Dedifferentiated amniotic fluid mesenchymal stem cell (primary cell): ENCODE results near the gene ABCA2.
A peak's percentile ranks its signal among the peaks of the same experiment; 100 is the strongest.

Source experiments
- DNase-seq: peaks from one replicate; pipeline ENCODE4 v3.0.0-alpha.2; 2016; ENCODE audit errors: extremely low spot score

The ABCA2 gene

GRCh38 chr9:137029058-137029936 lies 1.3 kb upstream of the ABCA2 start:
- DNase-seq, result peak; percentile 40

- DNase-seq, result peak; percentile 31
Measured at GRCh38 chr9:137028263-137029057, 423 bp upstream of the ABCA2 start.

DNA sequence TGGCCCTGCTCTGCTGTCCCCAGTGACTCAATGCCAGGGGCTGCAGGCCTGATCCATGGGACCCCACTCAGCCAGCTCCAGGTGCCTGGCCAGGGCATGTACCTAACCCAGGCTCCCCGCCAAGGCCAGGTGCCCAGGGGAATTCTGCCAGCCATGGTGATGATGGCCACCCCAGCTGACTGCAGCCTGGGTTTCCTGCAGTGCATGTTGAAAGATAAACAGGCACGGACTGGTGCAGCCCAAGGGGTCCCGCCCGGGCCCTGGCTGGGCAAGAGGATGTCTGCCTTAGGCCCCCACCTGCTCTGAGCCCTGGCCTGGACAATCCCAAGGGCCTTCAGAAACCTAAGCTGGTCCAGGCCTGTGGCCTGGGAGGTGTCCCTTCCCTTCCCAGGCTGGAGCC lies 1.2 kb downstream of the ABCA2 start:
- DNase-seq, result no peak

DNA sequence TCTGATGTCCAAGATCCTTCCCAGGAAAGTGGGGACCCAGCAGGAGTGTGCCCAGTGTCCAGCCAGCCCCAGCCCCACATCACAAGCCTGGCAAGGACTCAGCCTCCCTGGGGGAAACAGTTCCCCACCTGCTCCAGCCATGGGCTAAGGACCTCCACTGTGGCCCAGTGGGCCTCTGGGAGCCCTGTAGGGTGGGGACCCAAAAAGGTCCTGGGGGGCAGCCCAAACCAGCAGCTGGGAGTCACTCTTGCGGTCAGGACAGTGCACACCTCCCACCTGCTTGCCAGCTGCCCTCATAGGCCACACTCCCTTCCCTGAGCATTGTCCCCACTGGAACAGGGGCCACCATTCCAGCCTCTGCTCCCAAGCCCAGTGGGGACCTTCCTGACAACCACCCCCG lies 1.7 kb downstream of the ABCA2 start:
- DNase-seq, result no peak

- DNase-seq, result no peak
Measured at GRCh38 chr9:137025517-137025966, 2.5 kb downstream of the ABCA2 start.

DNA sequence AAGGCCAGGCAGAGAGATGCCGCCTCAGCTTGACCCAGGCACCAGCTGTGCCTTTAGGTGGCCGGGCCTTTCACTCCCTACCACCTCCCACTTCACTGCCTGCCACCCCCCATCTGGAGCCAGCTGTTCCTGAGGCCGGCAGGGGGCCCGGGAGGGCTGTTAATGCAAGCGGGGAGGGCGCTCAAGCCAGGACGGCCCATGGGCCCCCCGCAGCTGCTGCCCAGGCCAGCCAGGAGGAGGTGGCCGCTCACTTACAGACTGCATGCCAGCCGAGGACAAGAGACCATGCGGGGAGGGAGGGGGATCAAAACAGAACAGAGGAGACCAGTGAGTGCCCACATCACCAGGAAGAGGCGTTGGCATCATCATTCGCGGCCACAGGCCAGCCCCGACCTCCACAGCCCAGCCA lies 4.5 kb downstream of the ABCA2 start:
- no peak for DNase-seq

DNA sequence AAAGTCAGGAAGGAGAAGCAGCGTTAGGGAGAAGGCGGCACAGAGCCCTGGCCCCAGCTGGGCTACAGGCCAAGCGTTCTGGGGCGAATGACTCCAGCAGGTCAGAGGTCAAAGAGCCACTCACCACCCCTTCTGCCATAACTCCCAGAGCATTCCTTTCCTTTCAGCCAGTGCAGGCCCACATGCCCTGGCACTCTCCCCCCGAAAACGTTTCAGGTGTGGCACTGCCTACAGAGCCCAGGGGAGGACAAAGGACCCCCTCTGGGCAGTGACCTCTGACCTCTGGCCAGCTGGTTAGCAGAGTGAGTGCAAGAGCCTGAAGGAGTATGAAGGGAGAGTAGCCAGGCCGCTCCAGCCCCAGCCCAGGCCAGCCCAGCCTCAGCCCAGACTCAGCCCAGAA lies 4.9 kb downstream of the ABCA2 start:
- DNase-seq, result no peak

DNA sequence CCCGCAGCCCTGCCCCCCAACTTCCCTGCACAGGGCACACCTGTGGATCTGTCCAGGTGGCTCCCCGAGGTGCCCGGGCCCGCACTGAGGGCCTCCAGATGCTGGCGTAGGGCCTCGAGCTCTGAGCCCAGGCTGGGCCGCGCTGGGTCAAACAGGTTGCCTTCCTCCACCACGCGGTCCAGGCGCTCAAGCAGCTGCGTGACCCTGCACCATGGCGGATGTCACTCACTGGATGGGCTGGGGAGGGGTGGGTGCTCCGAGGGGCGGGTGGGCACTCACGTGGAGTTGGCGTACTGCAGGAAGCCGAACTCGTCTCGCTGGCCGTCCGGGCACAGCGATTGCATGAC lies 5.4 kb downstream of the ABCA2 start:
- no peak for DNase-seq

DNA sequence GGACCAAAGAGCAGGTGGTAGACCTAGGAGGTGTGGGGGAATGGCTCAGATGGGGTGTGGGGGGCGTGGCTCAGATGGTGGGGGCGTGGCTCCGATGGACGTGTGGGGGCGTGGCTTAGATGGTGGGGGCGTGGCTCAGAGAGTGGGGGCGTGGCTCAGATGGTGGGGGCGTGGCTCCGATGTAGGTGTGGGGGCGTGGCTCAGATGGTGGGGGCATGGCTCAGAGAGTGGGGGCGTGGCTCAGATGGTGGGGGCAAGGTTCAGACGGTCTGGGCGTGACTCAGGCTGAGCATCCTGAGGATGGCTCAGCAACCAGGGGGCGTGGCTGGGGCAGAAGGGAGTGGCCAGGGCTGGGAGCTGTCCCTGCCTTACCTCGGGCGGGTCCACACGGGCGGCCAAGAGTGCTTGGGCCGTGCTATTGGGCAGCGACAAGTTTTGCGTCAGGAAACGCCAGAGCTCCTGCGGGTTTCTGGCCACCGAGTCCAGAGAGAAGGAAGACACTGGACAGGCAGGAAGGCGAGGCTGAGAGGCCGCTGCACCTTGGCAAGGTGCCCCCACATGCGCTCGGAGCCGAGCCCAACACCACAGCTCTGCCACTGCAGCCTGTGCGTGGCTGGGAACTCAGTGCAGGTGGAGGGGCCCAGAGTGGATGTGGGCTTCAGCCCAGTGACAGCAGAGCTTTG lies 5.9 kb downstream of the ABCA2 start:
- DNase-seq, result no peak

GRCh38 chr9:137021568-137021978 lies 6.5 kb downstream of the ABCA2 start:
- DNase-seq, result no peak

DNA sequence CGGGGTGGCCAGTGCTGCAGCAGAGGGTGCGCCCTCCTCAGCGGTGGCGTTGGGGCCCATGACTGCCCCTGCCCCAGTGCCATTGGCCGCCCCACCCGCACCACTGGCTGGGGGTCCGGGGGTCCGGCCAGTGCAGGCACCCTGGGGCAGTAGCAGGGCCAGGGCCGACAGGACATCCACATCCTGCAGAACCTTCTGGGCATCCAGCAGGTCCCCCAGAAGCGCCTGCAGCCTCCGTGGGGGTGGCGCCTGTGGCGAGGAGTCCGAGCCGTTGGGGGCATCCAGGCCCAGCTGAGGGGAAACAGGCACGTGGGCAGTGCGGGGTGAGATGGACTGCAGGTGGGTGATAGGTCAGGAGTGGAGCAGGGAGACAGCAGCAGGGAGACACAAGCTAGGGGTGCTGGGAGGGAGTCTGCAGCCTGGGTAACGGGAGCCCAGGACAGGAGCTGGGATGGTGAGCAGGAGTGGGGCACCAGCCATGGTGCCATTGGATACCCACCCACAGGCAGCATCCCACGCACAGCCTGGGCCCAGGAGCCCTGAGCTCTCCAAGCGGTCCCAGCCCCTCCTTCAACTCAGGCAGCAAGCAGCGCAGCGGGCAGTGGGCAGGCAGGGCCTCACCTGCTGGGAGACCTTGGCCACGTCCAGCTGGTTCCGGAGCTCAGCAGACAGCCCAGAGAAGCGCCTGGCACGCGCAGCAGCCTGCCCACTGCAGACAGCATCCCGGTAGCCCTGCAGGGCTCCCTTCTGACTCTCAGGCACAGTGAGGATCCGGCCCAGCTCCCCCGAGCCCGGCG lies 7.1 kb downstream of the ABCA2 start:
- no peak for DNase-seq

DNA sequence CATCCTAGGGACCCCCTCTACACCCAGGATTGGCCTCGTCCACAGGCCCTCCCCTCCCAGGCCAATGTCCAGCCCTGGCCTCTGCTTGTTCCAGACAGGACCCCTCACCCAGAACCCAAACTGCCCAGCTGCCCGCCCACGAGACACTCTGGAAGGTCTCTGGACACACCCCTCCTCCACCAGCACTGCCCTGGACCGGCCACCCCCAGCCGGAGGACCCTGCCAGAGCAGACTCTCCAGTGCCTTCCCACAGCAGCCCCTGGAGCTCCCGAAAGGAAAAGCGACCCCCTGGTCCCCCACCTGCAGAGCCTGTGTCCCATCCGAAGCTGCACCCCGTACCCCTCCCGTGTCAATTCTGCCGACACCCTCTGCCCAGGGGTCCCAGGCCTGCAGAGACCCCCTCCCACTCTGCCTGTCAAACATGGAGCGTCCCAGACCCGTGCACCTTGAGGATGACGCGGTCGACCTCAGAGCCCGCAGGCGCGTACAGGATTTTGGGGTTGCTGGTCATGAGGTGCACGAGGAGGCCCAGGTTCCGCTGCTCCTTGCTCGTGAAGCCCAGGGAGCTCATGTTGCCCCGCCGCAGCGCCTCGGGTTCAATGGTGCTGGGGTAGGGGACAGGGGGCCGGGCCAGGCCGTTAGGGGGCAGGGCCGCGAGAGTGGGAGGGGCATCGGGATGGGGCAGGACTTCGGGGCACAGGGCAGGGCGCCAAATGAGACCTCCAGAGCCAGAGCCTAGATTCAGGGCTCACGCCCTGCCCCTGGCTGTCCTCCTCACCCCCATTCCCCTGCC lies 8.0 kb downstream of the ABCA2 start:
- no peak for DNase-seq

- DNase-seq, result no peak
Measured at GRCh38 chr9:137018761-137019559, 9.1 kb downstream of the ABCA2 start.

DNA sequence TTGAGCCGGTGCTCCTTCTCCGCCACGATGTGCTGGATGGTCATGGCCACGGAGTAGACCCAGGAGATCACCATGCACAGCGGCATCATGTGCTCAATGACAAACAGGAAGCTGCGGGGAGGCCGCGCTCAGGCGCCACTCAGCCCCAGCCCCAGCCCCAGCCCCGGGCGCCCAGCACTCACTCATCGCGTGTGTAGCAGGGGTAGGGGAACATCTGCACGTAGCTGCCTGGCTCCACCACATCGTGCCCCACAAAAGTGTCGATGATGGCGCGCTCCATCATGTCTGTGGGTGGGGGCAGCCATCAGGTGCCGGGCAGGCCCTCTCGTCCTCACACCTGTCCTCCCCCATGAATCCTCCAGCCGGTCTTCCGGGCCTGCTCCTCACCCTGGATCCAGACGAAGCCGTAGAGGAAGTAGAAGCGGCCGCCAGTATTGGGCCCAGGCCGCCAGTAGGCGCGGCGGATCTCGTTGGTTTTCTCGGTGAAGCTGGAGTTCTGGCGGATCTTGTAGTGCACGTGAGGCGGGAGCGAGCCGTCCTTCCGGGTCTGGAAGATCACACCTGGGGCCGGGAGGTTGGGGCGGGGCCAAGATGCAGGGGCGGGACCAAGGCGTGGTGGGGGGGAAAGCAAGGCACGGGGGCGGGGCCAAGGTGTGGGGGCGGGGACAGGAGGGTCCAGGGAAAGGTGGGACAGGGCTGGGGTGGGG lies 10.1 kb downstream of the ABCA2 start:
- no peak for DNase-seq

DNA sequence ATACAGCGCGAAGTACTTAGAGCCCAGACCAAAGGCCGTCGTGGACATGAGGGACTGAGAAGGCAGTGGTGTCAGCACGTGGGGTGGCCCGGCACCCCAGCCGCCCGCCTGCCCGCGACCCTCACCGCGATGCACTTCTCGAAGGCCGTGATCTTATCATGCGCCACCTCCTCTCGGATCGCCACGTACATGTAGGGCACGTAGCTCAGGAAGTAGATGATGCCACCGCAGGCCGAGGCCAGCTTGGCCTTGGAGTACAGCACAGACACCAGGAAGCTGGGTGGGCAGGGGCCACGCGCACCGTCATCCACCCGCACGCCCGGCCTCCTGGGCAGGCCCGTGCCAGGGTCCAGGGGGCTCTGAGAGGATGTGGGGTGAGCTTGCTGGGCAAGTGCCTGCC lies 11.0 kb downstream of the ABCA2 start:
- DNase-seq, result no peak

- DNase-seq, result no peak
Measured at GRCh38 chr9:137016436-137016835, 11.6 kb downstream of the ABCA2 start.

DNA sequence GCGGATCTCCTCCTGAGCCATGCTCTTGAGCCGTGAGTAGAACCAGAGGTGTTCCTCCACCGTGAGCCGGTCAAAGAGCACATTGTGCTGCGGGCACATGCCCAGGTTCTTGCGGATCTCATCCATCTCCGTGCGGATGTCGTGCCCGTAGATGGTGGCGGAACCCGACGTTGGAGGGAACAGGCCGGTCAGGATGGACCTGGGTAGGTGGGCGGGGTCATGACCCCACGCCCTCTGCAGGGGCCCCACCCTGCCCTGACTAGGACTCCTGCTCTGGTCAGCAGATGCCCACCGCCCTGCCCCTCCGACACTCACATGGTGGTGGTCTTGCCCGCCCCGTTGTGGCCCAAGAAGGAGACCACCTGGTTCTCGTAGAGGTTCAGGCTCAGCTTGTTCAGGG lies 12.1 kb downstream of the ABCA2 start:
- DNase-seq, result no peak

DNA sequence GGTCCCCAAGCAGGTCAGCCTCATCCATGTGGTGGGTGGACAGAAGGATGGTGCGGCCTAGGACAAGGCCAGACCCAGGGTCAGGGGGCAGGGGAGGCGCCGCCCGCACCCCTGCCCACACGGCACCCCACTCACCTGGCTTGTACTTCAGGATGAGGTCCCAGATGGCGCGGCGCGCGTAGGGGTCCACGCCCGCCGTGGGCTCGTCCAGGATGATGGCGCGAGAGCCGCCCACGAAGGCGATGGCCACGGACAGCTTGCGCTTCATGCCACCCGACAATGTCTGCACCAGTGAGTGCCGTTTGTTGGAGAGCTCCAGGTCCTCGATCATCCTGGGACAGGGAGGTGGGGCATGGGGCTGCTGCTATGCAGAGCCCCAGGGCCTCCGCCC lies 12.5 kb downstream of the ABCA2 start:
- no peak for DNase-seq

- no peak for DNase-seq
Measured at GRCh38 chr9:137014776-137015539, 13.1 kb downstream of the ABCA2 start.
